Testis (tissue), 2 donors: ENCODE measurements around the gene RUNX1.

Experiments
- POLR2A ChIP-seq: fragments of 450-650 bp; IDR thresholded peaks from one replicate; pipeline ENCODE4 v1.6.1; 2017; ENCODE audit warnings: antibody characterized with exemption, mild to moderate bottlenecking, moderate library complexity
- TF ChIP-seq, protein P1 (sequence below), 3 experiments: fragments of 450-650 bp in 2 of 3; fragments of 200-600 bp in 1 of 3; sonication (generic) in 1 of 3; IDR thresholded peaks; one replicate each; pipeline ENCODE4 v1.5.1; 2016 to 2019; ENCODE audit warnings: antibody characterized with exemption in 3 of 3, mild to moderate bottlenecking in 2 of 3, moderate library complexity in 1 of 3

DNA sequence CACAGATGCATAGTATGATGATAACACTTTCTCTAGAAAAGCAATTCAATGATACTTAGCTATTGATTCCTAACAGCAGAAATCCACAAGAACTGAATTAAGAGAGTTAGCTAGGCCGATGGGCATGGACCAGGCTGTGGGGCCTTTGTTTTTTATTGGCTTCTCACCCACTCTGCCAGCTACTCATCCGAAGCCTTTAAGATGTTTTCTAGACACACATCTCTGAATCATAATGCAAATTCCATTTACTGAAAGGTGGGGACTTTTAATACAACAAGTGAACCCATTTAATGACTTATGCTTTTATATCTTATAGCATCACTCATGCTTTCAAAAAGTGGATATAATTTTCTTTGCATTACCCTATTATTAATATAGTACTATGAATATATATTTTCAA lies 170.2 kb downstream of the RUNX1 start:
- TF ChIP-seq, protein P1, sequence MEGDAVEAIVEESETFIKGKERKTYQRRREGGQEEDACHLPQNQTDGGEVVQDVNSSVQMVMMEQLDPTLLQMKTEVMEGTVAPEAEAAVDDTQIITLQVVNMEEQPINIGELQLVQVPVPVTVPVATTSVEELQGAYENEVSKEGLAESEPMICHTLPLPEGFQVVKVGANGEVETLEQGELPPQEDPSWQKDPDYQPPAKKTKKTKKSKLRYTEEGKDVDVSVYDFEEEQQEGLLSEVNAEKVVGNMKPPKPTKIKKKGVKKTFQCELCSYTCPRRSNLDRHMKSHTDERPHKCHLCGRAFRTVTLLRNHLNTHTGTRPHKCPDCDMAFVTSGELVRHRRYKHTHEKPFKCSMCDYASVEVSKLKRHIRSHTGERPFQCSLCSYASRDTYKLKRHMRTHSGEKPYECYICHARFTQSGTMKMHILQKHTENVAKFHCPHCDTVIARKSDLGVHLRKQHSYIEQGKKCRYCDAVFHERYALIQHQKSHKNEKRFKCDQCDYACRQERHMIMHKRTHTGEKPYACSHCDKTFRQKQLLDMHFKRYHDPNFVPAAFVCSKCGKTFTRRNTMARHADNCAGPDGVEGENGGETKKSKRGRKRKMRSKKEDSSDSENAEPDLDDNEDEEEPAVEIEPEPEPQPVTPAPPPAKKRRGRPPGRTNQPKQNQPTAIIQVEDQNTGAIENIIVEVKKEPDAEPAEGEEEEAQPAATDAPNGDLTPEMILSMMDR (IDR thresholded peaks at IDR 0.05): no peak
- no peak for TF ChIP-seq POLR2A
